ENCODE measurements around the gene ACSF3. TPM values are rescaled to one million over a fixed set of nuclear protein-coding genes. Genes with fewer than 3 reads are reported as not detected.

ACSF3 gene
- total and polyA plus RNA-seq, 3 donors from 2014 or later, result 30.3 to 70.1 (median 61.0) TPM

DNA sequence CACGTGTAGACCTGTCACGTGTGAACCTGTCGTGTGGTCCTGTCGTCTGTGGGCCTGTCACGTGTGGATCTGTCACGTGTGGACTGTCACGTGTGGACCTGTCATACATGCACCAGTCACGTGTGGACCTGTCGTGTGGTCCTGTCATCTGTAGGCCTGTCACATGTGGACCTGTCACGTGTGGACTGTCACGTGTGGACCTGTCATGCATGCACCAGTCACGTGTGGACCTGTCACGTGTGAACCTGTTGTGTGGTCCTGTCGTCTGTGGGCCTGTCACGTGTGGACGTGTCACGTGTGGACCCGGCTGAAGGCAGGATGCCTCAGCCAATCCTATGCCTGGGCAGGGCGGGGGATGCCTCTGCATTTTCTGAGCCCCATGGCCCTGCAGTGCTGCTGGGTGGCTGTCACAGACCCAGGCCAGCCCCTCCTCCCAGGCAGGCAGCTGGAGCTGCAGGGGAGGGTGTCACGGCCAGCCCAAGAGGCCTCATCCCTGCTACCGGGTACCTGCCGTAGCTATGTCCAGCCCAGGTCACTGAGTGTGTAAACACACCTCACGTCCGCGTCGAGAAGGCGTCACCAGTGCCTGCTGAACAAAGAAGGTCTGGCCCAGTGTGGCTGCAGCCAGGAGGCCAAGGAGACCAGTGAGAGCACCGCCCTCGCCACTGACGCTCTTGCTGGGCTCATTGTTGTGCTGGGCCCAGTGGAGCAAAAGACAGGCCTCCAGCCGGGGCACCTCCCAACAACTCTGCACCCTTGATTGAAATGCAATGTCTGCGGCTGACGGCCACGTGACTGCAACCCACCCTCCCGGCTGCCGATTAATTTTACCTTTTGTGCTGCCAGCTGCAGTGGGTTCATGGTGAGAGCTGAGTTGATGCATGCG is 18.6 kb upstream of the ACSF3 start:
- 92 to 95% methylated on average over 30 to 37 of the region's 37 CpGs for WGBS, 2 donors
- Histone ChIP-seq H3K36me3 (ENCODE audit: low read depth, missing control alignments) (no peaks in the 10 kb centered on the region), H3K27me3 (no peaks in the 10 kb centered on the region), H3K4me1 (no peaks in the 10 kb centered on the region), H3K27ac (no peak overlapping the region), H3K4me3 (no peak overlapping the region), H3K9me3 (no peaks in the 10 kb centered on the region)
- no peak for DNase-seq
- intact Hi-C loops (cut with DNase I; ENCODE audit: low total_unique reads), result no loop called here
- TF ChIP-seq, protein P1, sequence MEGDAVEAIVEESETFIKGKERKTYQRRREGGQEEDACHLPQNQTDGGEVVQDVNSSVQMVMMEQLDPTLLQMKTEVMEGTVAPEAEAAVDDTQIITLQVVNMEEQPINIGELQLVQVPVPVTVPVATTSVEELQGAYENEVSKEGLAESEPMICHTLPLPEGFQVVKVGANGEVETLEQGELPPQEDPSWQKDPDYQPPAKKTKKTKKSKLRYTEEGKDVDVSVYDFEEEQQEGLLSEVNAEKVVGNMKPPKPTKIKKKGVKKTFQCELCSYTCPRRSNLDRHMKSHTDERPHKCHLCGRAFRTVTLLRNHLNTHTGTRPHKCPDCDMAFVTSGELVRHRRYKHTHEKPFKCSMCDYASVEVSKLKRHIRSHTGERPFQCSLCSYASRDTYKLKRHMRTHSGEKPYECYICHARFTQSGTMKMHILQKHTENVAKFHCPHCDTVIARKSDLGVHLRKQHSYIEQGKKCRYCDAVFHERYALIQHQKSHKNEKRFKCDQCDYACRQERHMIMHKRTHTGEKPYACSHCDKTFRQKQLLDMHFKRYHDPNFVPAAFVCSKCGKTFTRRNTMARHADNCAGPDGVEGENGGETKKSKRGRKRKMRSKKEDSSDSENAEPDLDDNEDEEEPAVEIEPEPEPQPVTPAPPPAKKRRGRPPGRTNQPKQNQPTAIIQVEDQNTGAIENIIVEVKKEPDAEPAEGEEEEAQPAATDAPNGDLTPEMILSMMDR (IDR thresholded peaks at IDR 0.05), result no peak
- TF ChIP-seq POLR2A (IDR thresholded peaks at IDR 0.05), result no peak

DNA sequence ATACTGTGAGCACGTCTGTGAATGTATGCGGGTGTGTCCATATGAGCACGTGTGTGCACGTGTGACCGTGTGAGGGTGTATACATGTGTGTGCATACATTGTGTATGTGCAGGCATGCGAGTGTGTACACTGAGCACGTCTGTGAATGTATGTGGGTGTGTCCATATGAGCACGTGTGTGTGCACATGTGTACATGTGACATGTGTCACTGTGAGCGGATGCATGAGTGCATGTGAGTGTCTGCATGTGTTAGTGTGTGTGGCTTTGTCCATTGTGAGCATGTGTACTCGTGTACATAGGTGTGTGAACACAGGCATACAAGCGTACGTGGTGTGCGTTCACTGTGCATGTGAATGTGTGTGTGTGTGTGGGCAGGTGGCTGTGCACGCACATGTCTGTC is 17.5 kb upstream of the ACSF3 start:
- 88 to 93% methylated on average over 14 of the region's 14 CpGs for WGBS, 2 donors
- intact Hi-C loops (cut with DNase I; ENCODE audit: low total_unique reads), result no loop called here
- no peak overlapping the region for H3K4me3 ChIP-seq
- no peaks in the 10 kb centered on the region for H3K4me1 ChIP-seq
- H3K36me3 ChIP-seq (ENCODE audit: low read depth, missing control alignments), result no peaks in the 10 kb centered on the region
- TF ChIP-seq, protein P1 (IDR thresholded peaks at IDR 0.05), result no peak
- no peak for TF ChIP-seq POLR2A (IDR thresholded peaks at IDR 0.05)
- no peak for DNase-seq
- no peaks in the 10 kb centered on the region for H3K27me3 ChIP-seq
- no peak overlapping the region for H3K27ac ChIP-seq
- H3K9me3 ChIP-seq, result no peaks in the 10 kb centered on the region

DNA sequence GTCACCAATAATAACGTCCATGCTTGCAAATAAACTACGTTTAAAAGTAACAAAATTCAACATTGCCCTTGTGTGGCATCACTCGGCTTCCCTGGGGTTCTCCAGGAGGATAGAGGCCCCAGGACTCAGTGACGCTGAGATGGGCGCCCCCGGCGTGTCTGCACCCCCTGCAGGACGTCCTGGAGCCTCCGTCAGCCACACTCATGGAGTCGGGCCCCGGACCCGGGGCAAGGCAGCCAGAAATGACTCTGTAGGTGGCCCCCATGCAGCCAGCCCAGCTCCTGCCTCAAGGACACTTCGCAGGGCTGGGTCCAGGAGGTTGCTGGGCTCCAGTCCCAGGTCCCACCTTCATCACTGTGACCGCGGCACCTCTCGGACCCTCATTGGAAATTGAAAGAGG is 16.6 kb upstream of the ACSF3 start:
- Histone ChIP-seq H3K9me3 (no peaks in the 10 kb centered on the region), H3K27me3 (no peaks in the 10 kb centered on the region), H3K36me3 (ENCODE audit: low read depth, missing control alignments) (no peaks in the 10 kb centered on the region), H3K27ac (no peak overlapping the region), H3K4me1 (no peaks in the 10 kb centered on the region), H3K4me3 (no peak overlapping the region)
- DNase-seq, result no peak
- intact Hi-C loops (cut with DNase I; ENCODE audit: low total_unique reads), result no loop called here
- 76 to 83% methylated on average over 5 to 16 of the region's 16 CpGs for WGBS, 2 donors
- TF ChIP-seq POLR2A (IDR thresholded peaks at IDR 0.05), result no peak
- TF ChIP-seq, protein P1 (IDR thresholded peaks at IDR 0.05), result no peak

DNA sequence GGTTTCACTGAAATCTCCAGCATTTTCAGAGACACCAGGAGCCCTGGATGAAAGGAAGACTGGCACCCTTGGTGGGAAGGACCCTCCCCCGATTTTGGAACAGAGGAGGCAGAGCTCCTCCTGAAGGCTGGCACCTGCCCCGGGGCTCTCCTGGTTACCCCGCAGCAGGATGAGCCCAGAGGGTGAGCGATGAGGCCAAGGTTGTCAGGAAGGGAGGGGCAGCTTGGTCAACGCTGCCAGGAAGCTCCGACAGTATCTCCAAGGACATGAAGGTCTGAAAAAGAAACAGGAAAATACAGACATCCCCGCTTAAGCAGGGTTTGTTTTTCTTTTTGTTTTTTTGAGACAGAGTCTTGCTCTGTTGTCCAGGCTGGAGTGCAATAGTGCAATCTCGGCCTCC is 15.5 kb upstream of the ACSF3 start:
- 34 to 37% methylated on average over 6 to 8 of the region's 8 CpGs for WGBS, 2 donors

More for the DNA sequence above, 15.5 kb upstream of the ACSF3 start:
- Histone ChIP-seq H3K4me1 (no peaks in the 10 kb centered on the region), H3K27me3 (no peaks in the 10 kb centered on the region), H3K4me3 (no peak overlapping the region), H3K36me3 (ENCODE audit: low read depth, missing control alignments) (no peaks in the 10 kb centered on the region), H3K27ac (no peak overlapping the region), H3K9me3 (no peaks in the 10 kb centered on the region)
- intact Hi-C loops (cut with DNase I; ENCODE audit: low total_unique reads), result no loop called here
- no peak for DNase-seq
- TF ChIP-seq POLR2A (IDR thresholded peaks at IDR 0.05), result no peak
- TF ChIP-seq, protein P1 (IDR thresholded peaks at IDR 0.05), result no peak

All from testis (tissue), 3 donors.